Jurkat, Clone E6-1 (cell line): ENCODE data around the gene GPR143.

ENCODE experiments used
- DNase-seq: peaks from one replicate; pipeline ENCODE4 v3.0.0-alpha.2; 2011; ENCODE audit warnings: low read depth, low spot score
- H3K4me3 ChIP-seq: 2 replicates; pipeline ENCODE4 v1.5.1; 2011; ENCODE audit warnings: mild to moderate bottlenecking, low read length, control low read depth, moderate library complexity

The GPR143 gene

DNA sequence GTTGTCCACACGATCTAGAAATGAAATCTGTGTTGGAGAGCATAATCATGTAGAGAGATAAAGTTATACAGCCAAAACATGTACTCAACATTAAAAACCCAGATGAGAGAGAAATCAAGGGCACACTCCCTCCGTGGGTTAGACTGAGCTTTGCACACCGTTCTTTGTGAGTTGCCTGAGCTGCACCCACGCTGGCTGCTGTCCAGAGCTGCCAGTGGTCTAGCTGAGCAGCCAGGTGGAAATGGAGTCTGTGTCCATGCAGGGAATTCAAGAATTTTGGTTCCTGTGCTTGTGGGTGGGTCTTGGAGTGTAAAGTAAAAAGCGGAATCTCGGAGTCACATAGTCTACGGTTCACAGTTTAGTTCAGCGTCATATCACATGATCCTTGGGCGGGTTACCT is 84.6 kb downstream of the GPR143 start:
- no peak overlapping the region for H3K4me3 ChIP-seq
- DNase-seq: no peak

DNA sequence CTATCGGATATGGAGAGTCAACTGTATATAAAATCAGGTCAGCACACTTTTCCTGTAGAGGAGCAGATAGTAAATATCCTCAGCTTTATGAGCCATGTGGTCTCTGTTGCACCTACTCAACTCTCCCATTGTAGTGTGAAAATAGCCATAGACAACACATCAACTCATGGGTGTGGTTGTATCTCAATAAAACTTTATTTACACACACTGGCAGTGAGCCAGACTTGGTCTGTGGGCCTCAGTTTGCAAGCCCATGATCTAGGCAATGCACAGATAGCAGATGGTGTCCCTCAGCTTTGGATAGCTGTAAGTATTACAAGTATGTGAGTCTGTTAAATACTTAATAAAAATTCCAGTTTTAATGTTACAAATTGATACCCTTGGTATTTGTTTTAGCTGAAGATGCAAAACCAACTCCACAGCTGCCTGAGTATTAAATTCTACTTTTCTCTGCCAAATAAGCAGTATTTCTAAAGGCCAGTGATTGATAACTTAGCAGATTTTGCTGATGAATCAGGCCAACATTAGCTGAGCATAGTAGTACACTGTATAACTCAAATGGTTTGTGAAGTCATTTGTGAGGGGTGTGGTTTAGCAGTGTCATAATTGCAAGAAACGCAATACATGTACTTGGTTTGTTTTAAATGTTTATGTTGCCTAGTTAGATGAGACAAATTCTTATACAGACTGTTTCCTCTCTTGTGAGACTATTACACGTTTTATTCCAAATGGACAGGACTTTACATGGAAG is 87.3 kb downstream of the GPR143 start:
- DNase-seq: no peak
- H3K4me3 ChIP-seq: no peak overlapping the region

DNA sequence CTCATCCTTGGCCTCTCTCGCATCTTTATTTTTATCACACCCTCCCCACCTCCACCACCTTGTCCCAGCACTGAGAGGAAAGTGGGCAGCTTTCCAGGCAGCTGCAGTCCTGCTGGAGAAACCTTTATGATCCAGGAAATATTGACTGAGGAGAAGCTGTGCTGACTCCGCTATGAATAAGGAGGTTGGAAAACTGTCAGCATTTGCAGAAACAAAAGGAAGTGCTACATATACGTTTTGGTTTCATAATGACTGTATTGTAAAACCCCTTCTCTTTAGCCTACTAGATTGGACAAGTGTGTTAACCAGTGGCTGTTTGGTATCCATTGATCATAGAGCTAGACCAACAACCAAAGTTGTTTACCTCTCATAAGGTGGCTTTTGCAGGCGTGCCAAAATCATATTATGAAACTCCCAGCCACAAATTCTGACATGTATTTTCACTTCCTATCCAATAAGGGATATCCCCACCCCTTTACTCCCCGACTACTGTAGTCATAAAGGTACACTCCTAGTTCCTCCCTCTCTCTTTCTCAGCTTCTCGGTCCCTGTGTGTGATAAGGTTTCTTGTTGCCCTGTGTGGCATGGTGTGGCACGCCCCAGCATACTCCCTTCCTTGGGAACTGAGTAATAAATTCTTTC is 88.4 kb downstream of the GPR143 start:
- no peak overlapping the region for H3K4me3 ChIP-seq
- DNase-seq: no peak

DNA sequence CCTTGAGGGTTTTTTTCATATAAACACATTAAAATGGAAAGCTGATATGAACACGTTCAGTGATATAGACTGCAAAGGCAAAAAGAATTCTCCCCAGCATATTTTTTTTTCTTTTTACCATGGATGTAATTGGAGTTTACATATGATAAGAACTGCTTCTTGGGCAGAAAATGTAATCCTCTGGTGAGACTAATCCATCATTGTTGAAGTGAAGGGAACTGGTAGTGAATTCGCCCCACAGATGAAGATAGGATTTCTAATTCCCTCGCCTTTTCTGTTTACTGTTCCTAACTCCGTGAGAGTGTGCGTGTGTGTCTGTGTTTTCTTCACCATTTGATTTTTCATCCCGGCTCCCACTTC is 88.9 kb downstream of the GPR143 start:
- DNase-seq: no peak
- no peak overlapping the region for H3K4me3 ChIP-seq

DNA sequence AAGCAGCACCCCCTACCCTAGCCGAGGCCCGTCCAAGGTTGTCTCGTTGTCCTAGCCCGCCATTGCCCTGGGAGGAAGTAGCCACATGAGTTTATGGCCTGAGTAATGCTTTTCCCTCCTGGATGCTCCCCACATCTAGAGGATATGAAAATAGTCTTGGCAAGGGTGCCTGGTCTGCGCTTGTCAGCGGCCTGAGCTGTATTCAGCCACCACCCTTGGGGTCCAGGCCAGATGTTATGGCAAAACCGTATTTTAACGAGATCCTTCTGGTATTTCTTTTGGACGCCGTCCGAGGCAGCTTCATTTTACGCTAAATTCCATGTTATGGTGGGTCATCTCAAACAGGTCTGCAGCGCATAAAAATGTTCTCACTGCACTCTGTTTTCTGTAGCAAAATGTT is 89.3 kb downstream of the GPR143 start:
- no peak for DNase-seq
- no peak overlapping the region for H3K4me3 ChIP-seq
